Measurements from ENCODE around the gene ARL17B. TPM values are rescaled to one million over a fixed set of nuclear protein-coding genes. Genes with fewer than 3 reads are reported as not detected.
"Not testable (repeated sequence)": the region's sequence is repeated elsewhere in the genome, so short reads cannot be mapped to it uniquely, and the experiment has no call there.

ARL17B gene
- total RNA-seq, 6 experiments from 2014 or later: 3.5 to 13.5 (median 12.3) TPM

GRCh38 chr17:46253722-46254121 is 107.8 kb downstream of the ARL17B start:
- DNase-seq (peak; percentile 56 to 78 (median 65)), ATAC-seq (peak; percentile 77 to 92 (median 88))
- H3K9me3 ChIP-seq; H3K36me3 ChIP-seq; H3K4me1 ChIP-seq; H3K27ac ChIP-seq; H3K27me3 ChIP-seq; intact Hi-C loops (cut with DNase I); H3K4me3 ChIP-seq: not testable (repeated sequence)
- peak; percentile 36 to 74 (median 56) for TF ChIP-seq CTCF (IDR thresholded peaks at IDR 0.05)
- 32% methylated on average over 6 of the region's 8 CpGs for WGBS (ENCODE audit: insufficient coverage, low coverage, low lambda C conversion rate, missing lambda C conversion rate)

GRCh38 chr17:46252804-46253203 is 108.8 kb downstream of the ARL17B start:
- H3K4me3 ChIP-seq; H3K27me3 ChIP-seq; H3K9me3 ChIP-seq; intact Hi-C loops (cut with DNase I); DNase-seq; H3K36me3 ChIP-seq; H3K27ac ChIP-seq; H3K4me1 ChIP-seq; ATAC-seq: not testable (repeated sequence)
- WGBS (ENCODE audit: insufficient coverage, low coverage, low lambda C conversion rate, missing lambda C conversion rate): 83% methylated on average over 12 of the region's 31 CpGs

- WGBS (ENCODE audit: insufficient coverage, low coverage, low lambda C conversion rate, missing lambda C conversion rate): 72% methylated on average over 3 of the region's 3 CpGs
- intact Hi-C loops (cut with DNase I): not testable (repeated sequence)
Observed at GRCh38 chr17:46249153-46249552, 112.4 kb downstream of the ARL17B start.

GRCh38 chr17:46244949-46245768 is 116.4 kb downstream of the ARL17B start:
- H3K4me3 ChIP-seq; H3K36me3 ChIP-seq; DNase-seq; H3K9me3 ChIP-seq; H3K27me3 ChIP-seq; intact Hi-C loops (cut with DNase I); H3K27ac ChIP-seq; H3K4me1 ChIP-seq: not testable (repeated sequence)
- no CpG with 5 or more reads among the region's 14 CpGs for WGBS (ENCODE audit: insufficient coverage, low coverage, low lambda C conversion rate, missing lambda C conversion rate)
- peak in 3 of 4 donors; percentile 20 to 32 (median 20) for ATAC-seq

More at GRCh38 chr17:46249153-46249552, 112.4 kb downstream of the ARL17B start:
- not testable (repeated sequence) for H3K9me3 ChIP-seq, H3K36me3 ChIP-seq, H3K4me3 ChIP-seq, ATAC-seq, H3K27ac ChIP-seq, DNase-seq, H3K27me3 ChIP-seq, H3K4me1 ChIP-seq

GRCh38 chr17:46244339-46244913 is 117.1 kb downstream of the ARL17B start:
- WGBS (ENCODE audit: insufficient coverage, low coverage, low lambda C conversion rate, missing lambda C conversion rate): no CpG with 5 or more reads among the region's 27 CpGs

GRCh38 chr17:46243928-46244327 is 117.6 kb downstream of the ARL17B start:
- H3K4me3 ChIP-seq; H3K27ac ChIP-seq; H3K36me3 ChIP-seq; H3K4me1 ChIP-seq; H3K9me3 ChIP-seq; H3K27me3 ChIP-seq; DNase-seq; intact Hi-C loops (cut with DNase I): not testable (repeated sequence)
- peak in 1 of 4 donors; percentile 18 for ATAC-seq
- WGBS (ENCODE audit: insufficient coverage, low coverage, low lambda C conversion rate, missing lambda C conversion rate): no CpG with 5 or more reads among the region's 23 CpGs

More at GRCh38 chr17:46244339-46244913, 117.1 kb downstream of the ARL17B start:
- H3K4me3 ChIP-seq; H3K4me1 ChIP-seq; H3K36me3 ChIP-seq; DNase-seq; intact Hi-C loops (cut with DNase I); H3K27ac ChIP-seq; H3K27me3 ChIP-seq; ATAC-seq; H3K9me3 ChIP-seq: not testable (repeated sequence)

- DNase-seq; intact Hi-C loops (cut with DNase I); H3K27me3 ChIP-seq; H3K4me1 ChIP-seq; H3K9me3 ChIP-seq; H3K27ac ChIP-seq; H3K36me3 ChIP-seq; H3K4me3 ChIP-seq: not testable (repeated sequence)
- peak; percentile 27 to 58 (median 52) for ATAC-seq
- whole genome bisulfite sequencing (ENCODE audit: insufficient coverage, low coverage, low lambda C conversion rate, missing lambda C conversion rate): no CpG with 5 or more reads among the region's 38 CpGs
Observed at GRCh38 chr17:46243505-46243904, 118.1 kb downstream of the ARL17B start.

- H3K9me3 ChIP-seq; intact Hi-C loops (cut with DNase I); DNase-seq; H3K4me3 ChIP-seq; H3K27me3 ChIP-seq; H3K36me3 ChIP-seq; H3K27ac ChIP-seq; H3K4me1 ChIP-seq; ATAC-seq: not testable (repeated sequence)
- WGBS (ENCODE audit: insufficient coverage, low coverage, low lambda C conversion rate, missing lambda C conversion rate): 67% methylated on average over 8 of the region's 8 CpGs
Observed at GRCh38 chr17:46231359-46231758, 130.2 kb downstream of the ARL17B start.

GRCh38 chr17:46225274-46225794 is 136.2 kb downstream of the ARL17B start:
- 0% methylated on average over 11 of the region's 22 CpGs for WGBS (ENCODE audit: insufficient coverage, low coverage, low lambda C conversion rate, missing lambda C conversion rate)
- H3K27ac ChIP-seq; intact Hi-C loops (cut with DNase I); H3K4me1 ChIP-seq; H3K36me3 ChIP-seq; H3K9me3 ChIP-seq; H3K27me3 ChIP-seq: not testable (repeated sequence)
- ATAC-seq: peak; percentile 100
- H3K4me3 ChIP-seq: peak overlapping the region; percentile 31 to 68 (median 33)
- DNase-seq: peak; percentile 85 to 95 (median 88)

- peak overlapping the region; percentile 31 to 68 (median 33) for H3K4me3 ChIP-seq
- 0% methylated on average over 9 of the region's 54 CpGs for WGBS (ENCODE audit: insufficient coverage, low coverage, low lambda C conversion rate, missing lambda C conversion rate)
- H3K9me3 ChIP-seq; intact Hi-C loops (cut with DNase I); H3K36me3 ChIP-seq; DNase-seq; H3K27me3 ChIP-seq; H3K27ac ChIP-seq; H3K4me1 ChIP-seq: not testable (repeated sequence)
- peak; percentile 29 to 56 (median 46) for ATAC-seq
Observed at GRCh38 chr17:46224864-46225263, 136.7 kb downstream of the ARL17B start.

All from right lobe of liver (tissue), 6 donors.